ENCODE results near the gene SCUBE3. TPM values are rescaled to one million over a fixed set of nuclear protein-coding genes. Genes with fewer than 3 reads are reported as not detected.

SCUBE3 gene
- total and polyA plus RNA-seq, 2 of the 8 experiments (the other 6 are each of a cell fraction or from before 2014, with no cell fraction given): 0.80 to 1.0 TPM

GRCh38 chr6:35164868-35165267 is 48.9 kb upstream of the SCUBE3 start (continued):
- TF ChIP-seq, protein P1, sequence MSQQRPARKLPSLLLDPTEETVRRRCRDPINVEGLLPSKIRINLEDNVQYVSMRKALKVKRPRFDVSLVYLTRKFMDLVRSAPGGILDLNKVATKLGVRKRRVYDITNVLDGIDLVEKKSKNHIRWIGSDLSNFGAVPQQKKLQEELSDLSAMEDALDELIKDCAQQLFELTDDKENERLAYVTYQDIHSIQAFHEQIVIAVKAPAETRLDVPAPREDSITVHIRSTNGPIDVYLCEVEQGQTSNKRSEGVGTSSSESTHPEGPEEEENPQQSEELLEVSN (IDR thresholded peaks at IDR 0.05): no peak
- no peak for TF ChIP-seq SUZ12 (IDR thresholded peaks at IDR 0.05; ENCODE audit: low read length)
- no peak for TF ChIP-seq HDAC2 (IDR thresholded peaks at IDR 0.05; ENCODE audit: borderline replicate concordance in 1 of 2, low read depth in 2 of 2, low read length in 2 of 2)

Data from H1 (cell line).